Measurements from ENCODE around the gene TNRC18.

Gene TNRC18

DNA sequence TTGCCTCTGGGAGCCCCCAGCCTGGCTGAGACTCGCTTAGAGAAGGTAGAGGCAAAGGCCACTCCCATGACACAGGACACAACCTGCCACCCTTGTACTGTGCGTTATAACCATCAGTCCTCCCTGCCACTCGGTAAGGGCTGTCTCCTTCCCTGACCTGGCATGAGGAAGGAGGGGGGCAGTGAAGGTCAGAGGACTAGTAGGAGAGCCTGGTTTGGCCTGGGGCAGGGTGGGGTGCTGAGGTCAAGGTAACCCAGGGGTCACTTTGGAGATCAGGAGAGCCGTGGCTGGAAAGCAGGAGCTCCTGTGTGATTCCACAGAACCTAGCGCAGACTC lies 6.9 kb upstream of the TNRC18 start:
- TF ChIP-seq POU2F2 (IDR thresholded peaks at IDR 0.05; ENCODE audit: low read depth, low read length) = no peak
- no peak for DNase-seq (ENCODE audit: insufficient read length, low spot score)
- peak; percentile 31 for FAIRE-seq

DNA sequence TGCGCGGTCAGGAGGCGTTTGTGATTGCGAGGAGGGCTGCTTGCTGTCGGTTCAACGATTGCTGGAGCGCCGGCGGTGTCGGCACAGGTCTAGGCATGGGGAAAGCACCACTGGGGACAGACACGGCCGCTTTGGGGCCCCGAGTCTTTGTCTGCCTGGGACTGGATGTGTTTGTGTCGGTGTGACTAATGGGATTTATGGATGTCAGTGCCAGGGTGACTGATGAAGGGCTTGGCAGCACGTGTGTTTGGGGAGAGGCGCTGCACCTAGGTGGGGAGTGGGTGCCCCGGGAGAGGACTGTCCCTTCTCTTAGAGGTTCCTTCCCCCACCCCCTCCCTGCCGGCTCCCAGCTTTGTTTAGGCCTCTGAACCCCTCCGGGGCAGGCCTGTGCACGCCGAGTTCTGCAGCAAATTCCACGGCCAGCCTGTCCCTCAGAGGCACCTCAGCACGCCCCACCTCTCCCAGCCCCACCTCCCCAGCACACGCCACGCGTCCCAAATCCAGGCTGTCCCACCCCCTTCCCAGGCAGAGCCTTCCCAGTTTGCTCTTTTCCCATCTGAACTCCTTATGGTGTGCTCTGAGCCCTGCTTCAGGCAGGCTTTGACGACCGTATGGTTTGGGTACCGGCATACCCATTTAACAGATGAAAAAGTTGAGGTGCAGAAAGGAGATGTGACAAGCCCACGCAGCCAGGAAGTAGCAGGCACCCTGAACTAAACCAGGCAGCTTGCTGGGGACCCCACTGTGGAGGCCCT lies 6.4 kb upstream of the TNRC18 start:
- TF ChIP-seq POLR2AphosphoS5 (IDR thresholded peaks at IDR 0.05; ENCODE audit: low read depth, low read length) (no peak), PAX5 (IDR thresholded peaks at IDR 0.05; ENCODE audit: insufficient read depth, low read length, severe bottlenecking) (no peak), POLR2A (IDR thresholded peaks at IDR 0.05; ENCODE audit: low read depth, low read length) (no peak), SPI1 (IDR thresholded peaks at IDR 0.05; ENCODE audit: low read depth, low read length) (no peak), TAF1 (IDR thresholded peaks at IDR 0.05; ENCODE audit: low read depth, low read length) (no peak), POU2F2 (IDR thresholded peaks at IDR 0.05; ENCODE audit: low read depth, low read length) (no peak)
- no peak for DNase-seq (ENCODE audit: insufficient read length, low spot score)
- peak; percentile 47 for FAIRE-seq

DNA sequence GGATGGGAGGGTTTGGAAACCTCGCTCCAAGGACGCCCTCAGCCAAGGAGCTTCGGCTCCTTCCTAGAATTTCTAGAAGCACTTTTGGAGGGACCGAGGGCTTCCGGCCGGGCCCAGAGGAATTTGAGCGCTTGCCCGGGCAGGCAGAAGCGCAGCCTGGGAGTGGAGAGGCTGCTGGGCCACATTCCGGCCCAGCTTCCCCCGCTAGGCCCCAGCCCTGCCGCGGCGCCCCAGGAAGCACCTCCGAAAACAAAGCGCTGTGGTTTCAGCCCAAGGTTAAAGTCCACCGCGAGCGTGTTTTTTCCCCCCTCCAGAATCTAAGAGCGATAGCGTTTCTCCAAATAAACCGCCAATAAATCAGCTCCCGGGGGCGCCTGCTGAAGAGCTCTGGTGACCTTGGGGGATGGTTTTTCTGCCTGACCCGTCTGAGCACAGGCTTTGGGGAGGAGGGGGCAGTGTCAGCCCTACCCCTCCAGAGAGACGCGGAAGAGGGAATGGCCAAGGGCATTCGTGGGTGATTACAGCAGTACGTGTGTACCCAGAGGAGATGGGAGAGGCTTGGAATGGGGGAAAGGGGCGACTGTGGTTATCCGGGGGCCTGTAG lies 5.7 kb upstream of the TNRC18 start:
- TF ChIP-seq TAF1 (IDR thresholded peaks at IDR 0.05; ENCODE audit: low read depth, low read length) (no peak), PAX5 (IDR thresholded peaks at IDR 0.05; ENCODE audit: insufficient read depth, low read length, severe bottlenecking) (no peak), POLR2A (IDR thresholded peaks at IDR 0.05; ENCODE audit: low read depth, low read length) (no peak), POU2F2 (IDR thresholded peaks at IDR 0.05; ENCODE audit: low read depth, low read length) (no peak), SPI1 (IDR thresholded peaks at IDR 0.05; ENCODE audit: low read depth, low read length) (no peak), POLR2AphosphoS5 (IDR thresholded peaks at IDR 0.05; ENCODE audit: low read depth, low read length) (no peak)
- DNase-seq (ENCODE audit: insufficient read length, low spot score) (no peak), FAIRE-seq (no peak)

DNA sequence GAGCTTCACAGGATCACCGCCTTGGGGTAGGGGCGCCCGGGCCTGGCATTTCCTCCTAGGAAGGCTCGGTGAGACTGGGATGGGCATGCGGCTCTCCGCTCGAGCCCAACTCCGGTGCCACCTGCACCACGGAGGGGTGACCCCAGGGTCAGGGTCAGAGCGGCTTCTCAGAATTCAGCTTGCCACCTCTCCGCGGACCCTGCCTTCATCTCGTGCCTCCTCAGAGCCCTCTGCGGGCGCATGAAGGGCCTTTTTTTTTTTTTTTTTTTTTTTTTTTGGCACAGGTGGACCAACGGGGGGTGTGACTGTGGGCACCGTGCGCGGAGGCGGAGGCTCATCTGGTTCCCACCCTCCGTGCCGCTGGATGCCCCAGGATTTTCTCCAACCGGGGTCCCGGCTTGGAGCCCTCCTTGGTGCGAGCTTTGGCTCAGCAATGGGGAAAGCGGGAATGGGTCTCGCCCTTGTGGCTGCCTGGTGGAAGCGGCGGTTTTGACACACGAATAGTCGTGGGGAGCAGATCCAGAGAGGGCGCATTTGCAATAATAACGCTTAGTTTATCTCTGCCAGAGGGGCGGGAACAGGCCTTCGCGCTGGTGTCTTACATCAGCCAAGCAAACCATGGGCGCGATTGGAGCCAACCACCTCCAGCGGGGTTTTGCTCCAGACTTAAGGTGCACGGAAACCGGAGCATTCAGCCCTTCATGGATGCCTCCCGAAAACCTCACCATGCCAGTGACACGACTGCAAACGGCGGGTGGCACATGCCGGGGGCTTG lies 5.0 kb upstream of the TNRC18 start:
- FAIRE-seq = no peak
- DNase-seq (ENCODE audit: insufficient read length, low spot score) = no peak
- TF ChIP-seq TAF1 (IDR thresholded peaks at IDR 0.05; ENCODE audit: low read depth, low read length) = no peak
- no peak for TF ChIP-seq POLR2AphosphoS5 (IDR thresholded peaks at IDR 0.05; ENCODE audit: low read depth, low read length)
- no peak for TF ChIP-seq POU2F2 (IDR thresholded peaks at IDR 0.05; ENCODE audit: low read depth, low read length)

DNA sequence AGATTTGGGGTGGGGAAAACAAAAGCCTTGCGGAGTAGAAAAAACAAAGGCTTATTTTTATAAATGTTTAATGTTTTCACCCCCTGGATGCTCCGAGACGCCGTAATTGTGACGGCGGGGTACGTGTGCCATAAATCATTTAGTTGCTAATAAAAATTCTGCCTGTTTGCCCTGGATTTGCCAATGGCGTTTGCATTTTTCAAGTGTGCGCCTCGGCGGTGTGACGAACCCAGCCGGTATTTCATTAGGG lies 2.5 kb upstream of the TNRC18 start:
- DNase-seq (ENCODE audit: insufficient read length, low spot score) = no peak
- TF ChIP-seq PAX5 (IDR thresholded peaks at IDR 0.05; ENCODE audit: insufficient read depth, low read length, severe bottlenecking) (no peak), TAF1 (IDR thresholded peaks at IDR 0.05; ENCODE audit: low read depth, low read length) (no peak), POU2F2 (IDR thresholded peaks at IDR 0.05; ENCODE audit: low read depth, low read length) (no peak), POLR2AphosphoS5 (IDR thresholded peaks at IDR 0.05; ENCODE audit: low read depth, low read length) (no peak), SPI1 (IDR thresholded peaks at IDR 0.05; ENCODE audit: low read depth, low read length) (no peak), POLR2A (IDR thresholded peaks at IDR 0.05; ENCODE audit: low read depth, low read length) (no peak)
- no peak for FAIRE-seq

DNA sequence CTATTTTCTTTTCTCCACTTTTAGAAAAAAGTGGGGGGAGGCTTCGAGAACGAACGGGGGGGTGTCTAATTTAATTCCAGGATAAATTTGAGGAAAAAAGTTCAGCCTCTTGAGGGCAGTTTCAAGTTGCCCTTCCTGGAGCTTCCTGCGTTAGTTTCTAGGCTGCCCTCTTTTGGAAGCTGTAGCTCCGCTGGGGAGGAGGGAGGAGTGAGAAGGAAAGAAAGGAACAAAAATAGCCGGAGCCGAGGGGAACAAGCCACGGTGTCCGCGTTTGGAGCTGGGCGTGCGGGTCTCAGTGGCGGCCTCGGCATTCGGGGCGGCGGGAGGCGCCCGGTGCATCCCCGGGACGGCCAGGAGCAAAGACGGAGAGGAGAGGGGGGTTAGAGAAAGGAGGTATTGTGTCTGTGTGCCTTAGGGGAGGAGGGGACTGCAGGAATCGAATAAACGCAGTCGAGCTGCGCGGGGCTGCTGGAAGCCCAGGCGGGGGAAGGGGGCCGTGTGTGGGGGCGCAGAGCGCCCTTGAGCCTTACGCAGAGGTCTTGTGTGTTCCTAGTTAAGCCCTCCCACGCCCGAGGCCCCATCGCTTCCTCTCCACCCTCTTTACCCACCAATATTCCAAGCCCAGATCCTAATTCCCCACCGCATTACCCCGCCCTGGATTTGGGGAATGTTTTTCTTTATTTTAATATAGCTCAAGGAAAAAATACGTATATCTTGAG lies 2.0 kb upstream of the TNRC18 start:
- DNase-seq (ENCODE audit: insufficient read length, low spot score) (no peak), FAIRE-seq (no peak)
- no peak for TF ChIP-seq PAX5 (IDR thresholded peaks at IDR 0.05; ENCODE audit: insufficient read depth, low read length, severe bottlenecking)
- TF ChIP-seq POLR2AphosphoS5 (IDR thresholded peaks at IDR 0.05; ENCODE audit: low read depth, low read length) = no peak
- no peak for TF ChIP-seq POU2F2 (IDR thresholded peaks at IDR 0.05; ENCODE audit: low read depth, low read length)
- no peak for TF ChIP-seq TAF1 (IDR thresholded peaks at IDR 0.05; ENCODE audit: low read depth, low read length)
- TF ChIP-seq POLR2A (IDR thresholded peaks at IDR 0.05; ENCODE audit: low read depth, low read length) = no peak
- no peak for TF ChIP-seq SPI1 (IDR thresholded peaks at IDR 0.05; ENCODE audit: low read depth, low read length)

DNA sequence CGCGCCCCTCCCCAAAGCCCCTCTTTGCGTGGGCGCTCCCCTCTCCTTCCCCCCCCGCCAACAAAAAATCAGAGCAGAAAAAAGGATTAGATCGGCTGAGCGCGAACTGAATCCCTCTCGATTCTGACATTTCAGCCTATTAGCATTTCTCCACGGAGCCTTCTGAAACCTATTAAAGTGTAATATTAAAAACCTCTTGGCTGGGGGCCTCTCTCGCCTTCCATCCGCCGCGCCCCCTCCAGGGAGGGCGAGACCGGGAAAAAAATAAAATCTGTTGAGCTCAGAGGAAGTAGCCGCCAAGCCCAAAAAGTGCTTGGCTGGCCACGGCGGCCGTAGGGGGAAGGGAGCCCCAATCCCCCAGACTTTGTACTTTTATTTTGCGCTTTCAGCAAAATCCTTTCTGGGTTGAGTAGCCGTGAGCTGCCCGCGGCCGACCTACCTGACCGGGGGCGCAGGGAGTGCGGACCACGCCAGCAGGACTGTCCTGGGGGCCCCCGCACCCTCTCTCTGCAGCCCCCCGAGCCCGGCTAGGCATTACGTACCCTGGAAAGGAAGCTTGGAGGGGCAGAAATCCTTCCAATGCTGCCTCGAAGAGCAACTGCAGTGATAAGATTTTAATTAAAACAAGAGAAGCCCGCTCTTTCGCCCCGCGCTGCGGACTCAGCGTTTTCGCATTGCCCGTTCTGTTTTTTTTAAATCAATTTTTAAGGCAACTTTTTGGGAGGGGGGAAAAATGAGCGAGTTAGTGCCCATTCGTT lies 1.3 kb upstream of the TNRC18 start:
- DNase-seq (ENCODE audit: insufficient read length, low spot score) (no peak), FAIRE-seq (no peak)
- TF ChIP-seq POU2F2 (IDR thresholded peaks at IDR 0.05; ENCODE audit: low read depth, low read length) (no peak), SPI1 (IDR thresholded peaks at IDR 0.05; ENCODE audit: low read depth, low read length) (no peak), TAF1 (IDR thresholded peaks at IDR 0.05; ENCODE audit: low read depth, low read length) (no peak), PAX5 (IDR thresholded peaks at IDR 0.05; ENCODE audit: insufficient read depth, low read length, severe bottlenecking) (no peak), POLR2AphosphoS5 (IDR thresholded peaks at IDR 0.05; ENCODE audit: low read depth, low read length) (no peak), POLR2A (IDR thresholded peaks at IDR 0.05; ENCODE audit: low read depth, low read length) (no peak)

DNA sequence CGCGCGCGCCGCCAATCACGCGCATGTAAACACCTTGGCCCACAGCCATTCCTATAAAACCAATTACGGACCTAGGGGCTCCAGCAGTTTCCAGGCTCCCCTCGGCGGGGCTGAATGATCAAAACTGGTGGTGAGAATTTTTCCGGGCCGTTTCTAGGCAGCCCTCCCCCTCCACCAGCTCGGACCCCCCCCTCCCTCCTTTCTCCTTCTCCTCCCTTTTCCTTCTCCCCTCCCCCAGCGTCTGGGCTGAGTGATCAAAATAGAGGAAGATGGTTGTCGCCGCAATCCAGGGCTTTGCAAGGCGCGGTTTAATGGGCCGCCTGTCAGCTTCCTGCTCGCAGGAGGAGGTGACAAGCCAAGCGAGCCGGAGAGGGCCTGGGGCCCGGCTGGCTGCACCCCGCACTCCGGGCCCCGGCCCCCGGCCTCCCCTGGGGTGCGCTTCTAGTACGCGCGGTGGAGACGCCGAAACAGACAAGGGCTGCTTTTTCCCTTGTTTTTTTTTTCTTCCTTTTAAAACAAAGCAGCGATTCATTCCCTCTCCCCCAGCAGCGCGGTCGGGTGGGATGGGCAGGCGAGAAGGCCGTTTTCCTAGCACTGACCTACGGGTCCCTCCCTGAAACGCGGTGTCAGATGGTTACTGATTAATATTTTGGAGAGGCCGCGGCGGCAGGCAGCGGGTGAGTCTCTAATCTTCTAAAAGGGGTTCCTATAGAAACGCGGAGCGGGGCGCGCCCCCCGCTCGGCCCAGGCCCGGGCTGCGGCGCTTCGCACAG lies 528 bp upstream of the TNRC18 start:
- FAIRE-seq (no peak), DNase-seq (ENCODE audit: insufficient read length, low spot score) (no peak)
- TF ChIP-seq SPI1 (IDR thresholded peaks at IDR 0.05; ENCODE audit: low read depth, low read length) = no peak
- TF ChIP-seq POLR2AphosphoS5 (IDR thresholded peaks at IDR 0.05; ENCODE audit: low read depth, low read length) = no peak
- no peak for TF ChIP-seq TAF1 (IDR thresholded peaks at IDR 0.05; ENCODE audit: low read depth, low read length)
